NCI-H510A treated with DMSO at 0.1 percent for 48 hours (cell line): Measurements from ENCODE around the gene PCMT1.
A peak's percentile ranks its signal among the peaks of the same experiment; 100 is the strongest.
"Not testable (repeated sequence)": the region's sequence is repeated elsewhere in the genome, so short reads cannot be mapped to it uniquely, and the experiment has no call there.

Source experiments
- DNase-seq: peaks from one replicate; lab custom pipeline; 2025; lab: John Stamatoyannopoulos, UW

Gene PCMT1

DNA sequence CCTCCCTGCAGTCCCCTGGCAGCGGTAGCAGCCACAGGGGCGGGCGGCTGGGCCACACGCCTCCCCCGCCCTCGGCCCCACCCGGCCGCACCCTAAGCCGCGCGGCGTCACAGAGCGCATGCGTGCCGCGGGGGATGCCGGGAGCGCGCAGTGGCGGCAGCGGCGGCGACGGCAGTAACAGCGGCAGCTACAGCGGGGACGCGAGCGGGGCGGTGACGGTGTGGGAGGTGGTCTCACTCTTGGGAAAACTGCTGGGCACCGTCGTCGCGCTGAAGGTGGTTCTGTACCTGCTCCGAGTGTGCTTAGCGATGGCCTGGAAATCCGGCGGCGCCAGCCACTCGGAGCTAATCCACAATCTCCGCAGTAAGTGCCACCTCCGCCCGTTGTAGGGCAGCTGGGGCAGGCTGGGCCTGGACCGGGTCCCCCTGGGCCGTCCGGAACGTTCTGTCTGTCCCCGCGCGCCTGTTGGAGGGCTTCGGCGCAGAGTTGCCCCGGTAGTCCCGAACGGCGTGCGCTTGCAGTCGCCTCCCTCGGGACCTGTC is at the start of gene PCMT1:
PCMT1 (plus strand) TSS at position 148 of the 542 bp plus-strand sequence; CDS start at position 309, 161 bp downstream.
- peak; percentile 75 for DNase-seq

DNA sequence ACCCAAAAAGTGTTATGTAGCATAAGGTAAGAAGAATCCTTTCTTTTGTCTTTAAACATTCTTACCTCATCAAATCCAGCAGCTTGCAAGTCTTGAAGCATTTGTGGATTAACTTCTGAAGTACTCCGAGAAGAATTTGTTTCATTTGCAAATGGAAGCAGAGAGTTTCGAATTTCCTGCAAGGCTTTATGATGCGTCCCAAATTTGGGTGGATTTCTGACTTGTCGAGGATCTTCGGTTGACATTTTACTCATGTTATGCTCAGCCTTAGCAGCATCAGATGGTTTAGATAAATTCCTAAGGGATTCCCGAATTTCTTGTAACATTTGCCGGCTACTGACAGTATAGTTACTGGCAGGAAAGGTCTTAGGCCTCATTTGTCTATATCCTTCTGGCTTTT is 47.8 kb upstream of the PCMT1 start:
- no peak for DNase-seq

DNA sequence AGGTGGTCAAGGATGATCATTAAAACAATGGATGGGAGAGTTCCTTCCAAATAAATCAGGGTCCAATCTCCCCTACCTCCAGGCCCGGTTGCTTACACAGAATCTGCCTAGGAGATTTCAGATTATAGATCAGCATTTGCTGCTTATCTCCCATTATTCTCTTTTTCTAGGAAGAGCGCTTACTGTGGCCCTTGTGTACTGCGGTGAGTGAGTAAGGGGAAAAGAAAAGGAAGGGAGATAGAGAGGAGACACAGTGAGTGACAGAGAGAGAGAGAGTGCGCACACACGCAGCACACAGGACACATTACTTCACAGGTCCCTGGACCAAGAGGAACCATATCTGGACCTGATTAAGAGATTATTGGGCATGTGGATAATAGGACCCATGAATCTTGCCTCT is 37.8 kb upstream of the PCMT1 start:
- DNase-seq, result no peak

DNA sequence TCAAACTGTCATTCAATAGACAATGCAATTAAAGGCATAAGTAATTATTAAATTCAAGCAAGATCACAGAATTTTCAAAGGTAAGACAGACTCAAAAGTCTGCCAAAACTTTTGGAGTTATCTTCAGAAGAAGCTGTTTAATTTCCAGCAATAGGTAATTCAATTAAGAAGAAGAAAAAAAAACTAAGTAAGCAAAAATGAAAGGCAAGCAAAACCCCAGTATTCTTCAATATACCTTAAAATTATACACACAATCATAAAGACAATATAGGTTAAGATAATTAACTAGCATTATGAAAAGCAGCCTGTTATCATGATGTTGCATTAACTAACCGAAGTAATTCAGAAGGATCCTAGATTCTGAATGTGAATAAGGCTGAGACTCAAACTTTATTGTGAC is 35.1 kb upstream of the PCMT1 start:
- no peak for DNase-seq

DNA sequence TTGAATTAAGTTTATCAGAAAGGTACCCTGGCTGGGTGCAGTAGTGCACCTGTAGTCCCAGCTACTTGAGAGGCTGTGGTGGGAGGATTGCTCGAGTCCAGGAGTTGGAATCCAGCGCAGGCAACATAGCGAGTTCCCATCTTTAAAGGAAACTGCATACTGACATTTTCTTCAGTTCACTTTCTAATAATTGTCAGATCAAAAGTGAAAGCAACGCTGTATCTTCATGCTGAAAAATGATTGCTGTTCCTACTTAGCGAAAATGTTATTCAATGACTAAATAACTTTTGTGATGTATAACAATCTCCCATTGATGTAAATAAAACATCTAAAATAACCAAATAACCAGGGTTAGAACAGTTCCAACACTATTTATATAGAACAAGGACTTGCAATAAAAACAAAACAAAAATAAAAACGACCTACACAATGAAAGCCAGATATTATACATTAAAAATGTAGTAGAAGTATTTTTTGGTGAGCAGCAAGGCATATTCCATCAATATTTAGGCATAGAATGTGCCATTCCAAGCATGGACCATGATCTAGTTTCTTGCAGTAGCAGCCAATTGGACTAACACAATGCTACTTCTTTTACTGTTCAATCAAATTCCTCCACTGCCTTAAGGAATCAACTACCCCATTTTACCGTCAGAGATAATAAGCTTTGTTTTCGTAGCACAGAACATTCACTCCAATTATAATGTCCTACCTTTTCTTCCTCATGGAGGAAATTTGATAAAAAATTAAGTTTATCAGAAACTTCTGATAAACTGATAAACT is 33.2 kb upstream of the PCMT1 start:
- DNase-seq, result no peak

GRCh38 chr6:149717255-149717587 is 32.3 kb upstream of the PCMT1 start:
- DNase-seq, result peak; percentile 13

DNA sequence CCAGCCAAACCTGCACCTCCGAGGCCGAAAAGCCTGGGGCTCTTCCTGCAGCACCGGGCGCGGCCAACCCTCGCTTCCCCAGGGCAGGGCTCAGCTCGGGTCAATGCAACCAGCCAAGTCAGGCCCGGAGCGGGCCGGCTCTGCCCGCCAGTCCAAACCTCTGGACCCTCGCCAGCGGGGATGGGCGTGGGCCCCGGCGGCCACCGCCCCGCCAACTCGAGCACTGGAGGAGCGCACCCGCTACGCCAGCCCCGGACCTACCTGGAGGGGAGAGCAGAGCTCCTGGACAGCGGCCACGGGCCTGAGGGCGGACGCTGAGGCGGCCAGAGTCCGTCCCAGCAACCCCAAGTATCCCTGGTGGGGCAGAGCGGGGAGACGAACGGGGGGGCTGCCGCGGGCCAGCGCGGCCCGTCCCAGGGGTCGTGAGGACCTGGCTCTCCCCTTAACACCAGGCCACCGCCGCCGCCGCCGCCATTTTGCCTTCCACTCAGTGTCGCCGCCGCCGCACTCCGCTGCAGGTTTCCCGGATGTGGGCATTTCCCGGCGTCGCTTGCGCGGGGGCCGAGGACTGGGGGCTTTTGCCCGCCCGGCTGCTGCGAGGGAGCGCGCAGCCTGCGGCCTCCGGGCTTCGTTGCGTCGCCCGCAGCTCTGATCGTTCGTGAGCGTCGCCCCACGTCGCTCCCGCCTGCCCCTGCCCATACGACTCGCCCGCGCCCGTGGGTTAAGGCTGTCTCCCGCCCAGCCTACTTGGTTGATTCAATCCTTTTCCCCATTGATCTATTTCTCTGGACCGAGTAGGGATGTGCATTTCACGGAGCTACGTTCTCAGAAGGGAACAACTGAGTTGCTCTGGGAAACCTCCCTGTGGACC is 31.7 kb upstream of the PCMT1 start, which contains the start of gene LATS1:
LATS1 (minus strand) TSS at position 514 of the 871 bp plus-strand sequence. CDS start 15,975 bp downstream, outside the sequence.
- DNase-seq, result peak; percentile 56

- no peak for DNase-seq
These were observed 30.0 kb upstream of the PCMT1 start for GRCh38 chr6:149719531-149719930.

DNA sequence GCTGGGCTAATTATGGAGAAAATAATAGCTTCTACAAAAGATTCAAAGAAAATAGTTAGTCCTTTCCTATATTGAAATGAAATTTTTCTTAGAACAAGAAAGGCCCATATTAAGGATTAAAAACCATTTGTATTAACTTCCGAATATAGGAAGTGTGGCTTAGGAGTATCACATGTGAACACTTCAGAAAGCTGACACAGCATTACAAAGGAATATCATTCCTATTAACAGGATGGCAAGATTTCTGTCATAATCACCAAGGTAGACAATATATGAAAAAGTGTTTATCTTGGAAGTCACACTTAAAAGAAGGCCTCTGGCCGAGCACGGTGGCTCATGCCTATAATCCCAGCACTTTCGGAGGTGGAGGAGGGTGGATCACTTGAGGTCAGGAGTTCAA is 26.3 kb upstream of the PCMT1 start:
- DNase-seq, result no peak

DNA sequence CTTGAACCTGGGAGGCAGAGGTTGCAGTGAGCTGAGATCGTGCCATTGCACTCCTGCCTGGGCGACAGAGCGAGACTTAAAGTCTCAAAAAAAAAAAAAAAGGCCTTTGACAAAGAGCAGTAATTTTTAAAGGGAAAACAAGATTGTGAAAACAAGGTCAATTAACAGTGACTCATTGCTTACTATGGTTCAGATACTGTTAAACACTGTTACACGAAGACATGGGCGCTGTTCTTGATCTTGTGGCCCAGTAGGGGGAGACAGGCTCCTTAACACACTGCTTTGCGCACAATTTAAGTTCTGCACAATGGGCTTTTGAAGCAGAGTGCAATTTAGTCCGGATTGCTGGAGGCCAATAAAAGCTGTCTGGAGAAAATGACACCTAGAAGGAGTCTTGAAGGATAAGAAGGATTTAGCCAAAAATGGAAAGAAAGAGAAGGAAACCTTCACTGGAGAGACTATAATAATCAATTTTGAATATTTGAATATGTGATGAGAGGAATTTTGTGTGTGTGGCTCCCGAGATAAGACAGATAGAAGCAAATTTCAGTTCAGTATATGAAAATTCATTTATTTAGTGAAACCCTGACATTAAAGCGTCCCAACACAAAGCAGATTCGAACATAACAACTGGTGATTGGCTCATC is 25.6 kb upstream of the PCMT1 start:
- peak; percentile 56 for DNase-seq

GRCh38 chr6:149725785-149726184 is 23.8 kb upstream of the PCMT1 start:
- no peak for DNase-seq

GRCh38 chr6:149727793-149728498 is 21.6 kb upstream of the PCMT1 start:
- DNase-seq, result no peak

DNA sequence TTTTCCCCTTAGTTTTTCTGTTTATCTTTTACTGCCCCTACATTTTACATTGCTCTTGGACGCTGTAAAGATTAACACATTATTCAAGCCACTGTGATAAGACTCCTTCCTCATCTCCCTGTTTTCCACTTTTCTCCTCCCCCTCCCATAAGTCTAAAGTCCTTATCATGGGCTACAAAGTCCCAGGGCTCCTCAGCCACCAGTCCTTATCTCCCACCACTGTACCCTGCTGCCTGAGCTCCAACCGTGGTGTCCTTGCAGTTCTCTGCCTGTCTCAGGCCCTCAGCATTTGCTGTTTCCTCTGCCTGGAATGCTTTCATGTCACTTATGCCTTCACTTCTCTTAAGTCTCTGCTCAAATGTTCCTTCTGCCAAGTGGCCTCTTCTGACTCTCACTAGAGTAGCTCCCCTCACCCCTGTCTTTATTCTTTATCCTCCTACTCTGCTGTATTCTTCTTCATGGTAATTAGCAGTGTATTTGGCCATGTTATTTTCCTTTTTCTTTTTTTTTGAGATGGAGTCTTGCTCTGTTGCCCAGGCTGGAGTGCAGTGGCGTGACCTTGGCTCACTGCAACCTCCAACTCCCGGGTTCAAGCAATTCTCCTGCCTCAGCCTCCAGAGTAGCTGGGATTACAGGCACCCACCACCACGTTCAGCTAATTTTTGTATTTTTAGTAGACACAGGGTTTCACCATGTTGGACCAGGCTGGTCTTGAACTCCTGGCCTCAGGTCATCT is 20.9 kb upstream of the PCMT1 start:
- DNase-seq, result no peak

GRCh38 chr6:149729824-149730223 is 19.7 kb upstream of the PCMT1 start:
- DNase-seq, result no peak

DNA sequence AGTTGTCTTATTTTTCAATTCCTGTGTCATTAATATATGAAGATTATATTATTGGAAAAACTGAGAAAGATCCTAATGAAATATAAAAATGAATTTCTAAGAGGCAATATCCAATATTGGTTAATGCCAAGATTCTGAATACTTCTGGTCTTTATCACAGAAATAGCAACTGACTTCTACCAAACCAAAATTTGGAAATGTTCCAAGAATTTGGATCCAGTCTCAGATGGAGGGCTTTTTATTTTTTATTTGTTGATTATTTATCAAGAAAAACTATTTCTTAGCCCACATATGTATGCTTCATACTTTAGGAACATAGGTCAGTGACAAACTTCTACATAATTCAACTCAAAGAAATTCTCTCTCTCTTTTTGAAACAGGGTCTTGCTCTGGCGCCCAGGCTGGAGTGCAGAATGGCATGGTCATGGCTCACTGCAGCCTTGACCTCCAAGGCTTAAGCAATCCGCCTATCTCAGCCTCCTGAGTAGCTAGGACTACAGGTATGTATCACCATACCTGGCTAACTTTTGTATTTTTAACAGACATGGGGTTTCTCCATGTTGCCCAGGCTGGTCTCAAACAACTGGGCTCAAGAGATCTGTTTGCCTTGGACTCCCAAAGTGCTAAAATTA is 16.3 kb upstream of the PCMT1 start:
- no peak for DNase-seq

DNA sequence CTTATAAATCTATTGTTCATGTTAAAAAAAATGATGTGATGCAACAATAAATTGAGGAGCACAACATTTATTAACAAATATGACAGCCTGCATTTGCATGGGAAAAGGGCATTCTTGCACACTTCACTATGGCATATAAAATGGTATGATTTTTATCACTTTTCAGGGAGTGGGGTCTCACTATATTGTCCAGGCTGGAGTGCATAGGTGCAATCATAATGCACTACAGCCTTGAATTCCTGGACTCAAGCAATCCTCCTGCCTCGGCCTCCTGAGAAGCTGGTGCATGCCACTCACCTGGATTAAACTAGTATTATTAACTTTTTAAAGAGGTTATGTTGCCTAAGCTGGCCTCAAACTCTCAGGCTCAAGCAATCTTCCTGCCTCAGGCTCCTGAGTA is 14.6 kb upstream of the PCMT1 start:
- no peak for DNase-seq

DNA sequence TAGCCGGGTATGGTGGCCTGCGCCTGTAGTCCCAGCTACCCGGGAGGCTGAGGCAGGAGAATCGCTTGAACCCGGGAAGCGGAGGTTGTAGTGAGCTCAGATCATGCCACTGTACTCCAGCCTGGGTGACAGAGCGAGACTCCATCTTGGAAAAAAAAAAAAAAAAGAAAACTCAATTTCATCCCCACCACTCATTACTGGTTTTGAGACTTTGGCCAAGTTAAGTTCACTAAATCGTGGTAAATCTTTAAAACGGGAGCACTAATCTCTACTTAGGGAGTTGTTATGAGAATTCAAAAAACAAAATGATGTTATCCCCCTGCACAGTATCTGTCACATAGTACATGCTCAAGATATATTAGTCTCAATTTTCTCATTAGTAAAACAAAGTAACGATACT is 4.3 kb upstream of the PCMT1 start:
- not testable (repeated sequence) for DNase-seq

GRCh38 chr6:149746147-149746946 is 3.2 kb upstream of the PCMT1 start, which contains the start of gene NUP43:
Gene NUP43, minus strand, starts transcription at chr6:149746529. Its CDS starts 34 bp downstream, at chr6:149746495.
- DNase-seq, result peak; percentile 52

DNA sequence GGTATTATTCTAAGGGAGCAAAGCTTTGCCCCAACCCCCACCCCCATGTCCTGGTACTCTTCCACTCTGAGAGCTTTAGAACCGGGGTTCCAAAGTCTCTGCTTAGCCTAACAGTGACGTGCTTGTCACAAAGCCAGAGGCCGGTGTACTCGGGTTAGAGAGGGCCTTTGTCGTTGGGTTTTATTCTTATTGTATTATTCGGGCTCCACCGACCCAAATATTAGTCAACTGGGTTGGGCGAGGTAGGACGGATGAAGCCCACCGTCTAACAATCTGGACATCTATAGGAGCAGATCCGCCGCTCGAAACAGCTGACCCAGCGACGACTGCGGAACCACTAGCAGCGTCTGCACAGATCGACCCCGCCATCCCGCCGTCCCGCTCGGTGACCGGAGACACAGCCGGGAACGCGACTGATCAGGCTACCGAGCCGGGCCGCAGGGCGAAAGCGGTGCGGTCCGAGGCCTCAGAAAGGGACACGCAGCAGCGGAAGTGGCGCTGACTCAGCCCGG is 403 bp upstream of the PCMT1 start:
- not testable (repeated sequence) for DNase-seq
